Astrocyte of the spinal cord (primary cell): ENCODE results near the gene GHR.

Source experiments
- DNase-seq: peaks from one replicate; pipeline ENCODE4 v3.0.0; 2011; ENCODE audit warnings: low read depth, low spot score
- H3K4me3 ChIP-seq: 2 replicates; pipeline ENCODE4 v1.5.1; 2011; ENCODE audit warnings: low read depth, mild to moderate bottlenecking, low read length, moderate library complexity
- CTCF ChIP-seq: IDR thresholded peaks from 2 replicates; pipeline ENCODE4 v1.5.1; 2012; ENCODE audit warnings: low read depth, mild to moderate bottlenecking, low read length, inconsistent platforms
- in situ Hi-C: cut with HindIII; loops from 2 replicates; pipeline ENCODE4 v1.10.0; 2017; ENCODE audit warnings: low sequenced_read_pairs

The GHR gene

GRCh38 chr5:42454216-42454995, 31.2 kb downstream of the GHR start:
- no peak overlapping the region for H3K4me3 ChIP-seq
- in situ Hi-C loops: no loop called here
- no peak for DNase-seq
- TF ChIP-seq CTCF: no peak

GRCh38 chr5:42461033-42461432, 37.8 kb downstream of the GHR start:
- no peak for TF ChIP-seq CTCF
- no peak overlapping the region for H3K4me3 ChIP-seq
- in situ Hi-C loops: no loop called here
- no peak for DNase-seq

GRCh38 chr5:42461507-42461906, 38.3 kb downstream of the GHR start:
- H3K4me3 ChIP-seq: no peak overlapping the region
- TF ChIP-seq CTCF: no peak
- in situ Hi-C loops: no loop called here
- no peak for DNase-seq

- in situ Hi-C loops: no loop called here
- no peak for DNase-seq
- no peak overlapping the region for H3K4me3 ChIP-seq
- no peak for TF ChIP-seq CTCF
These were observed 38.8 kb downstream of the GHR start for GRCh38 chr5:42462083-42462482.

GRCh38 chr5:42467572-42467971, 44.3 kb downstream of the GHR start:
- H3K4me3 ChIP-seq: no peak overlapping the region
- in situ Hi-C loops: no loop called here
- TF ChIP-seq CTCF: no peak
- DNase-seq: no peak

- in situ Hi-C loops: no loop called here
- no peak for DNase-seq
- TF ChIP-seq CTCF: no peak
- H3K4me3 ChIP-seq: no peak overlapping the region
These were observed 44.8 kb downstream of the GHR start for GRCh38 chr5:42467981-42468524.
